Endothelial cell of umbilical vein (primary cell): Measurements from ENCODE around the gene PLEKHA4.

ENCODE experiments used
- CTCF ChIP-seq, 2 donors: IDR thresholded peaks; 1 replicate in 1 of 2; 2 replicates in 1 of 2; pipeline ENCODE4 v1.5.1; 2011; ENCODE audit warnings: low read length in 2 of 2, mild to moderate bottlenecking in 2 of 2, moderate library complexity in 2 of 2, control low read depth in 1 of 2, inconsistent platforms in 1 of 2, low read depth in 1 of 2; ENCODE audit not compliant: insufficient read depth in 1 of 2; ENCODE audit errors: extremely low read depth in 1 of 2
- EZH2 ChIP-seq: IDR thresholded peaks from 2 replicates; pipeline ENCODE4 v1.6.1; 2012; ENCODE audit warnings: borderline replicate concordance, low read depth, mild to moderate bottlenecking, moderate library complexity, low read length, inconsistent platforms; ENCODE audit not compliant: severe bottlenecking
- FOS ChIP-seq: IDR thresholded peaks from 2 replicates; pipeline ENCODE4 v1.6.1; 2011; ENCODE audit warnings: mild to moderate bottlenecking, low read length, moderate library complexity, borderline replicate concordance; ENCODE audit not compliant: insufficient read depth
- GATA2 ChIP-seq: IDR thresholded peaks from 2 replicates; pipeline ENCODE4 v1.7.0; 2011; ENCODE audit warnings: low read depth, mild to moderate bottlenecking, moderate library complexity, mixed read lengths, low read length; ENCODE audit not compliant: insufficient read length, insufficient read depth
- JUN ChIP-seq: IDR thresholded peaks from 2 replicates; pipeline ENCODE4 v1.6.1; 2011; ENCODE audit warnings: borderline replicate concordance, low read depth; ENCODE audit not compliant: insufficient read length, insufficient read depth
- MAX ChIP-seq: IDR thresholded peaks from 2 replicates; pipeline ENCODE4 v1.6.1; 2011; ENCODE audit not compliant: insufficient read depth, insufficient read length
- MYC ChIP-seq: IDR thresholded peaks from one replicate; pipeline ENCODE4 v1.6.1; 2011; ENCODE audit warnings: mild to moderate bottlenecking, low read depth, low read length
- POLR2A ChIP-seq: IDR thresholded peaks from 2 replicates; pipeline ENCODE4 v1.6.1; 2012; ENCODE audit warnings: low read depth, mild to moderate bottlenecking, control low read depth, low read length
- POLR2AphosphoS5 ChIP-seq: IDR thresholded peaks from 2 replicates; pipeline ENCODE4 v1.6.1; 2012; ENCODE audit warnings: low read depth, mild to moderate bottlenecking, control low read depth, low read length, moderate library complexity; ENCODE audit not compliant: insufficient read depth

DNA sequence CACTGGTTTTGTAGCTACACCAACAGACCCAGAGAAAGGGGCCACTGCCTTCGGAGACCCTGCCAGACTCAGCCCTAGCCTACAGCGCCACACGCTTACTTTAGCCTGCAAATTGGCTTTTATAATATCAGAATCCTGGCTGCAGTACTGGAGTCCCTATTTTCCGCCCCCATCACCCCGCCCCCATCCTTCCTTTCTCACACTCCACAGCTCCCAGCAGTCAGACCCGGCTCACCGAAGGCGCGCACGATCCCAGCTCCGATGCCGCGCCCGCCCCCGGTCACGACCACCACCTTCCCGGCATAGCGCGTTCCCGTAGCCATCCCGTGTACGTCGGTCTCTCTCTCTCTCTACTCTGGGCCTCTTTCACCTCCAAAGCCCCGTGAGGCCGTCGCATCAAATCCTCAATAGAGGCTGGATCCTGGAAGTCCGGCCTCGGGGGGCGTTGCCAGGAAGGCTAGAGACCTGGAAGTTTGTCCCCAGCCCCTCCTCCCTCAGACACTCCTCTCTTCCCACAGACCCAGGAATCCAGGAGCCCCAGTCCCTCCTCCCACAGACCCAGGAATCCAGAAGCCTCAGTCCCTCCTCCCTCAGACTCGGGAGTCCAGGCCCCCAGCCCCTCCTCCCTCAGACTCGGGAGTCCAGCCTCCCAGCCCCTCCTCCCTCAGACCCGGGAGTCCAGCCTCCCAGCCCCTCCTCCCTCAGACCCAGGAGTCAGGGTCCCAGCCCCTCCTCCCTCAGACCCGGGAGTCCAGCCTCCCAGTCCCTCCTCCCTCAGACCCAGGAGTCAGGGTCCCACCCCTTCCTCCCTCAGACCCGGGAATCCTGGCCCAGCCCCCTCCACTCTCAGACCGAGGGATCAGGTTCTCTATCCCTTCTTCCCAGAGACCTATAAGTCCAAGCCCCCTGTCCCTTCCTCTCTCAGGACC, 32.1 kb downstream of the PLEKHA4 start, which contains the start of gene HSD17B14:
- TF ChIP-seq POLR2A: no peak
- TF ChIP-seq MAX: no peak
- TF ChIP-seq CTCF (IDR thresholded peaks at IDR 0.05; ENCODE audit: extremely low read depth in 1 of 2, insufficient read depth in 1 of 2, low read depth in 1 of 2, low read length in 2 of 2): no peak
- no peak for TF ChIP-seq EZH2
- no peak for TF ChIP-seq FOS
- no peak for TF ChIP-seq POLR2AphosphoS5
- TF ChIP-seq GATA2: no peak
- TF ChIP-seq JUN: no peak
- no peak for TF ChIP-seq MYC
